Keratinocyte (primary cell): Measurements from ENCODE around the gene TXN2. TPM values are rescaled to one million over a fixed set of nuclear protein-coding genes. Genes with fewer than 3 reads are reported as not detected.

ENCODE experiments used
- DNase-seq: peaks from one replicate; pipeline ENCODE4 v3.0.0-alpha.2; 2011; ENCODE audit warnings: low read depth, missing footprints, low spot score
- FAIRE-seq: peaks from 2 replicates; lab custom pipeline; 2011; peaks lifted over from hg19 to GRCh38; lab: Jason Lieb, UNC
- H2AFZ ChIP-seq: 2 replicates; pipeline ENCODE4 v1.6.0; 2012; ENCODE audit warnings: low read length, control low read depth, inconsistent platforms; ENCODE audit not compliant: control insufficient read depth
- H3K27ac ChIP-seq: 2 replicates; pipeline ENCODE4 v1.5.1; 2011; ENCODE audit warnings: low read length; ENCODE audit not compliant: control insufficient read depth, insufficient read depth
- H3K27me3 ChIP-seq: 3 replicates; pipeline ENCODE4 v1.6.0; 2011; ENCODE audit warnings: low read length; ENCODE audit not compliant: control insufficient read depth, insufficient read depth; ENCODE audit errors: extremely low read depth
- H3K36me3 ChIP-seq, 2 experiments: 2 replicates in 1 of 2; 3 replicates in 1 of 2; pipeline ENCODE4 v1.5.1; 2011; ENCODE audit warnings: low read length in 2 of 2, mild to moderate bottlenecking in 1 of 2; ENCODE audit not compliant: control insufficient read depth in 2 of 2, insufficient read depth in 2 of 2; ENCODE audit errors: extremely low read depth in 1 of 2
- H3K4me1 ChIP-seq: 3 replicates; pipeline ENCODE4 v1.5.1; 2011; ENCODE audit warnings: low read length; ENCODE audit not compliant: control insufficient read depth, insufficient read depth; ENCODE audit errors: extremely low read depth
- H3K4me2 ChIP-seq: 3 replicates; pipeline ENCODE4 v1.6.0; 2011; ENCODE audit warnings: low read depth, low read length; ENCODE audit not compliant: control insufficient read depth, insufficient read depth; ENCODE audit errors: extremely low read depth
- H3K4me3 ChIP-seq, 3 experiments: fragments of 200-600 bp in 1 of 3; sonication (generic) in 1 of 3; 2 replicates in 2 of 3; 3 replicates in 1 of 3; pipeline ENCODE4 v1.5.1; 2011 to 2016; ENCODE audit warnings: low read length in 3 of 3, mild to moderate bottlenecking in 3 of 3, control low read depth in 2 of 3, inconsistent platforms in 1 of 3, low read depth in 1 of 3, mixed read lengths in 1 of 3, mixed run types in 1 of 3, moderate library complexity in 1 of 3; ENCODE audit not compliant: control insufficient read depth in 2 of 3, insufficient read depth in 2 of 3; ENCODE audit errors: extremely low read depth in 1 of 3
- H3K79me2 ChIP-seq: 2 replicates; pipeline ENCODE4 v1.6.0; 2012; ENCODE audit warnings: low read length; ENCODE audit not compliant: control insufficient read depth, insufficient read depth
- H3K9ac ChIP-seq: 3 replicates; pipeline ENCODE4 v1.6.0; 2011; ENCODE audit warnings: low read length; ENCODE audit not compliant: control insufficient read depth, insufficient read depth; ENCODE audit errors: extremely low read depth
- H3K9me1 ChIP-seq: 3 replicates; pipeline ENCODE4 v1.6.0; 2011; ENCODE audit warnings: low read length; ENCODE audit not compliant: control insufficient read depth, insufficient read depth; ENCODE audit errors: extremely low read depth
- H3K9me3 ChIP-seq: 2 replicates; pipeline ENCODE4 v1.5.1; 2012; ENCODE audit warnings: low read depth, low read length; ENCODE audit not compliant: control insufficient read depth
- H4K20me1 ChIP-seq: 3 replicates; pipeline ENCODE4 v1.6.0; 2011; ENCODE audit warnings: low read length; ENCODE audit not compliant: control insufficient read depth, insufficient read depth; ENCODE audit errors: extremely low read depth
- CTCF ChIP-seq, 3 experiments: IDR thresholded peaks in 1 of 3; conservative IDR thresholded peaks in 1 of 3; optimal IDR thresholded peaks in 1 of 3; 2 replicates in 2 of 3; 3 replicates in 1 of 3; pipeline versions ENCODE3 to v1.5.1; 2011; ENCODE audit warnings: low read length in 3 of 3, mild to moderate bottlenecking in 3 of 3, moderate library complexity in 2 of 3, control low read depth in 1 of 3, inconsistent platforms in 1 of 3; ENCODE audit not compliant: insufficient read depth in 2 of 3; ENCODE audit errors: extremely low read depth in 1 of 3
- EZH2 ChIP-seq: IDR thresholded peaks from one replicate; pipeline ENCODE4 v1.6.1; 2012; ENCODE audit warnings: inconsistent platforms, mild to moderate bottlenecking, low read length, moderate library complexity
- dilution Hi-C: fragments of 300-500 bp; cut with MboI; formaldehyde crosslinking; loops from one replicate; pipeline ENCODE4 v1.7.0; 2020; ENCODE audit warnings: low sequenced_read_pairs; ENCODE audit not compliant: extremely low pct_ligation_motif_present
- polyA plus RNA-seq, 5 experiments: library from polyadenylated mRNA; depleted of rRNA in 3 of 5; stranded (reverse) in 3 of 5; stranded (forward) in 1 of 5; unstranded in 1 of 5; fragments of >200 nt; gene quantifications; 1 replicate in 1 of 5; 2 replicates in 3 of 5; 3 replicates in 1 of 5; pipeline versions ENCODE4 v1.2.1 to v1.2.3, GENCODE V29; 2011 to 2012; ENCODE audit warnings: missing spikeins in 2 of 5, low read depth in 1 of 5, low replicate concordance in 1 of 5

Gene TXN2
- polyA plus RNA-seq, 1 donor (not counting 4 experiments of a cell fraction or from before 2014, with no cell fraction given) = 95.9 TPM

GRCh38 chr22:36466258-36466657 lies 15.2 kb downstream of the TXN2 start:
- Histone ChIP-seq H3K27me3 (no peaks in the 10 kb centered on the region), H3K4me2 (no peak overlapping the region), H3K27ac (no peak overlapping the region), H3K9ac (peak overlapping the region; percentile 59), H3K79me2 (peaks cover 18% of the 10 kb centered on the region), H3K4me1 (peaks cover 75% of the 10 kb centered on the region), H3K9me1 (peaks cover 4% of the 10 kb centered on the region), H3K4me3 (no peak overlapping the region), H3K36me3 (peaks cover 0 to 3% of the 10 kb centered on the region in 2 experiments), H2AFZ (no peak overlapping the region), H4K20me1 (no peaks in the 10 kb centered on the region), H3K9me3 (no peaks in the 10 kb centered on the region)
- FAIRE-seq (no peak), DNase-seq (no peak)
- dilution Hi-C loops = no loop called here
- TF ChIP-seq EZH2 = no peak
- no peak for TF ChIP-seq CTCF (optimal IDR thresholded peaks at IDR 0.05 in 1 of 3, IDR thresholded peaks at IDR 0.05 in 1 of 3, conservative IDR thresholded peaks at IDR 0.05 in 1 of 3; ENCODE audit: extremely low read depth in 1 of 3, insufficient read depth in 2 of 3, low read length in 3 of 3)

GRCh38 chr22:36465232-36466021 lies 16.0 kb downstream of the TXN2 start:
- H3K4me3 ChIP-seq = peak overlapping the region in 1 of 3 experiments; percentile 1
- peak overlapping the region; percentile 63 for H3K27ac ChIP-seq
- H3K79me2 ChIP-seq = peaks cover 17% of the 10 kb centered on the region
- peak overlapping the region; percentile 59 for H3K9ac ChIP-seq
- peak; percentile 93 for FAIRE-seq
- H3K36me3 ChIP-seq = no peaks in the 10 kb centered on the region
- no peaks in the 10 kb centered on the region for H3K27me3 ChIP-seq
- no peaks in the 10 kb centered on the region for H4K20me1 ChIP-seq
- DNase-seq = no peak
- dilution Hi-C loops = no loop called here
- no peak overlapping the region for H2AFZ ChIP-seq
- TF ChIP-seq CTCF (optimal IDR thresholded peaks at IDR 0.05 in 1 of 3, IDR thresholded peaks at IDR 0.05 in 1 of 3, conservative IDR thresholded peaks at IDR 0.05 in 1 of 3; ENCODE audit: extremely low read depth in 1 of 3, insufficient read depth in 2 of 3, low read length in 3 of 3) (no peak), EZH2 (no peak)
- H3K4me1 ChIP-seq = peaks cover 67% of the 10 kb centered on the region
- H3K9me1 ChIP-seq = peaks cover 4% of the 10 kb centered on the region
- H3K4me2 ChIP-seq = peak overlapping the region; percentile 28
- H3K9me3 ChIP-seq = no peaks in the 10 kb centered on the region
